ENCODE results near the gene PAK5. TPM values are rescaled to one million over a fixed set of nuclear protein-coding genes. Genes with fewer than 3 reads are reported as not detected.

PAK5 gene
- total and polyA plus RNA-seq, 2 donors (not counting 1 experiment from before 2014, with no cell fraction given), result not detected

DNA sequence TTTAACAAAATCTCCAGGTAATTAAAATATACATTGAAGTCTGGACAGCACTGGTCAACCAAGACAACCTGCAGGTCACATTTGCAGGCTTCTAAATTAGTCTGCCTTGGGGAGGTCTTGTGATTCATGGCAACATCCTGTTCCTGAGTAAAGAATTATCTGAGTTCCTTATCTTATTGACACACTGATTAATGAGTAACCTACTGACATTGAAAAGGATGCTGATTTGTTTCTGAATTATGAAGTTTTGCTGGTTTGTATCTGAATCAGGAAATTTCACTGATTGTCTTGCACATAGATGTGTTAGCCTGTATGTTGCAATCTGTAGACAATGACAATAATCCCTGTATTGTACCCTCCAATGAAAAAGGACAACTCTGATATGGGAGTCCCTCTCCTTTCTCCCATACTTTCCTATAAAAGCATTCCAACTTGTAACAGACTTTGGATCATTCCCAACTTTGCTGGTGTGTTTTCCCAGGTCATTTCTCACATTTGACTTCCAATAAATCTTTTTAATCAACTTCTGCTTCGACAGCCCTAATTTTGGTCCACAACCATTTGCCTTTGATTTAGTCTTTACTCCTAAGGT is 244.5 kb downstream of the PAK5 start:
- Histone ChIP-seq H3K9ac (ENCODE audit: insufficient read depth, low read length) (no peak overlapping the region), H3K27ac (ENCODE audit: insufficient read depth, low read length) (no peak overlapping the region), H3K4me3 (replicated peaks in 1 of 4; ENCODE audit: control extremely low read depth in 1 of 4, insufficient read depth in 1 of 4, low read depth in 3 of 4, low read length in 4 of 4) (no peak overlapping the region), H3K79me2 (ENCODE audit: control insufficient read depth, insufficient read depth, low read length) (no peaks in the 10 kb centered on the region), H3K36me3 (ENCODE audit: control insufficient read depth, insufficient read depth, low read length) (no peaks in the 10 kb centered on the region), H3K4me1 (ENCODE audit: control insufficient read depth, extremely low read depth, insufficient read depth, low read length) (no peaks in the 10 kb centered on the region), H4K20me1 (ENCODE audit: control insufficient read depth, extremely low read depth, insufficient read depth, low read length) (no peaks in the 10 kb centered on the region), H2AFZ (ENCODE audit: low read length) (no peak overlapping the region), H3K4me2 (ENCODE audit: extremely low read depth, insufficient read depth, low read length) (no peak overlapping the region), H3K27me3 (ENCODE audit: control insufficient read depth, insufficient read depth, low read length) (no peaks in the 10 kb centered on the region), H3K9me3 (ENCODE audit: control insufficient read depth, insufficient read depth, low read depth, low read length) (no peaks in the 10 kb centered on the region)
- DNase-seq (ENCODE audit: low read depth in 2 of 2), result peak in 1 of 2 donors; percentile 23
- TF ChIP-seq, protein P1, sequence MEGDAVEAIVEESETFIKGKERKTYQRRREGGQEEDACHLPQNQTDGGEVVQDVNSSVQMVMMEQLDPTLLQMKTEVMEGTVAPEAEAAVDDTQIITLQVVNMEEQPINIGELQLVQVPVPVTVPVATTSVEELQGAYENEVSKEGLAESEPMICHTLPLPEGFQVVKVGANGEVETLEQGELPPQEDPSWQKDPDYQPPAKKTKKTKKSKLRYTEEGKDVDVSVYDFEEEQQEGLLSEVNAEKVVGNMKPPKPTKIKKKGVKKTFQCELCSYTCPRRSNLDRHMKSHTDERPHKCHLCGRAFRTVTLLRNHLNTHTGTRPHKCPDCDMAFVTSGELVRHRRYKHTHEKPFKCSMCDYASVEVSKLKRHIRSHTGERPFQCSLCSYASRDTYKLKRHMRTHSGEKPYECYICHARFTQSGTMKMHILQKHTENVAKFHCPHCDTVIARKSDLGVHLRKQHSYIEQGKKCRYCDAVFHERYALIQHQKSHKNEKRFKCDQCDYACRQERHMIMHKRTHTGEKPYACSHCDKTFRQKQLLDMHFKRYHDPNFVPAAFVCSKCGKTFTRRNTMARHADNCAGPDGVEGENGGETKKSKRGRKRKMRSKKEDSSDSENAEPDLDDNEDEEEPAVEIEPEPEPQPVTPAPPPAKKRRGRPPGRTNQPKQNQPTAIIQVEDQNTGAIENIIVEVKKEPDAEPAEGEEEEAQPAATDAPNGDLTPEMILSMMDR (conservative IDR thresholded peaks at IDR 0.05 in 1 of 2, IDR thresholded peaks at IDR 0.05 in 1 of 2; ENCODE audit: low read depth in 1 of 2, low read length in 2 of 2), result no peak
- no peak for TF ChIP-seq EZH2 (IDR thresholded peaks at IDR 0.05; ENCODE audit: low read length, missing control alignments)

DNA sequence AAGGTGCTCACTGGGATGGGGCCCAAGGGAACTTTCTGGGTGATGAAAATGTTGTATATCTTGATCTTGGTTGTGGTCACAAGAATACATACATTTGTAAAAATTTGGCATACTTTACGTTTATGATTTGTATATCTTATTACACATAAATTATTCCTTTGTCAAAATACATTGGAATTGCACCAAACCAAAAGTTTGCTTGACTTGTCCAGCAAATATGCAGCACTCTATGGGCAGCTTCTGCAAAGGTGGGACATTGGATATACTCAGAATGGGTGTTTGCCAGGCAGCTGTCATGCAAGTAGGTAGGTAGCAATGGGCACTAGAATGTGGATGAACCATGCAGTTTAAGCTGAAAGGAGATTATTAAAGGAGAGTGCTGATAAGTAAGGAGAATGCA is 246.5 kb downstream of the PAK5 start:
- DNase-seq (ENCODE audit: low read depth in 2 of 2), result peak in 1 of 2 donors; percentile 5
- Histone ChIP-seq H3K27ac (ENCODE audit: insufficient read depth, low read length) (no peak overlapping the region), H3K4me1 (ENCODE audit: control insufficient read depth, extremely low read depth, insufficient read depth, low read length) (no peaks in the 10 kb centered on the region), H3K36me3 (ENCODE audit: control insufficient read depth, insufficient read depth, low read length) (no peaks in the 10 kb centered on the region), H4K20me1 (ENCODE audit: control insufficient read depth, extremely low read depth, insufficient read depth, low read length) (no peaks in the 10 kb centered on the region), H3K9ac (ENCODE audit: insufficient read depth, low read length) (no peak overlapping the region), H3K9me3 (ENCODE audit: control insufficient read depth, insufficient read depth, low read depth, low read length) (no peaks in the 10 kb centered on the region), H2AFZ (ENCODE audit: low read length) (no peak overlapping the region), H3K79me2 (ENCODE audit: control insufficient read depth, insufficient read depth, low read length) (no peaks in the 10 kb centered on the region), H3K4me2 (ENCODE audit: extremely low read depth, insufficient read depth, low read length) (no peak overlapping the region), H3K4me3 (replicated peaks in 1 of 4; ENCODE audit: control extremely low read depth in 1 of 4, insufficient read depth in 1 of 4, low read depth in 3 of 4, low read length in 4 of 4) (no peak overlapping the region), H3K27me3 (ENCODE audit: control insufficient read depth, insufficient read depth, low read length) (no peaks in the 10 kb centered on the region)
- TF ChIP-seq EZH2 (IDR thresholded peaks at IDR 0.05; ENCODE audit: low read length, missing control alignments), result no peak

DNA sequence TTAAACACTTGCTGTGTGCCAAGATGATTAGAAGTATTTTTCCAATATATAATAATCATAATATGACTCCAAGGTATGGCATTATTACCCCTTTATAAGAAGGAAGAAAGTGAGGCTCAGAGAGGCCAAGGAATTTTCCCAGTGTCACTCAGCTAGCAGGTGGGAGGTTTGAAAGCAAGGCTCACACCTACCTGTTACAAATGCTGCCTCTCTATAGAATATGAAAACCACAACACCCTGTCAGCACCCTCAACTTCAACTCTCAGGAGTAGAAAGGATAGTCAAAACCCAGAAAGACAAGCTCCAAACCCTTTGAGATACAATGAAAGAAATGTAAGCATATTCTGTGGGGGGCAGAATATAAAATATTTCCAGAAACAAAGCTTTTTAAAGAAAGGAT is 247.8 kb downstream of the PAK5 start:
- H3K27ac ChIP-seq (ENCODE audit: insufficient read depth, low read length), result no peak overlapping the region
- H3K27me3 ChIP-seq (ENCODE audit: control insufficient read depth, insufficient read depth, low read length), result no peaks in the 10 kb centered on the region
- no peak overlapping the region for H3K4me2 ChIP-seq (ENCODE audit: extremely low read depth, insufficient read depth, low read length)
- no peak overlapping the region for H3K9ac ChIP-seq (ENCODE audit: insufficient read depth, low read length)
- H3K9me3 ChIP-seq (ENCODE audit: control insufficient read depth, insufficient read depth, low read depth, low read length), result no peaks in the 10 kb centered on the region
- no peaks in the 10 kb centered on the region for H4K20me1 ChIP-seq (ENCODE audit: control insufficient read depth, extremely low read depth, insufficient read depth, low read length)
- H2AFZ ChIP-seq (ENCODE audit: low read length), result no peak overlapping the region
- no peaks in the 10 kb centered on the region for H3K4me1 ChIP-seq (ENCODE audit: control insufficient read depth, extremely low read depth, insufficient read depth, low read length)
- no peak for DNase-seq (ENCODE audit: low read depth in 2 of 2)
- no peak overlapping the region for H3K4me3 ChIP-seq (replicated peaks in 1 of 4; ENCODE audit: control extremely low read depth in 1 of 4, insufficient read depth in 1 of 4, low read depth in 3 of 4, low read length in 4 of 4)
- H3K36me3 ChIP-seq (ENCODE audit: control insufficient read depth, insufficient read depth, low read length), result no peaks in the 10 kb centered on the region
- TF ChIP-seq, protein P1 (conservative IDR thresholded peaks at IDR 0.05 in 1 of 2, IDR thresholded peaks at IDR 0.05 in 1 of 2; ENCODE audit: low read depth in 1 of 2, low read length in 2 of 2), result no peak
- TF ChIP-seq EZH2 (IDR thresholded peaks at IDR 0.05; ENCODE audit: low read length, missing control alignments), result no peak
- no peaks in the 10 kb centered on the region for H3K79me2 ChIP-seq (ENCODE audit: control insufficient read depth, insufficient read depth, low read length)
